SHP77 treated with DMSO at 0.1 percent for 48 hours (cell line): Measurements from ENCODE around the gene IFNW1.

Source experiments
- DNase-seq: peaks from one replicate; lab custom pipeline; 2025; lab: John Stamatoyannopoulos, UW

The IFNW1 gene

DNA sequence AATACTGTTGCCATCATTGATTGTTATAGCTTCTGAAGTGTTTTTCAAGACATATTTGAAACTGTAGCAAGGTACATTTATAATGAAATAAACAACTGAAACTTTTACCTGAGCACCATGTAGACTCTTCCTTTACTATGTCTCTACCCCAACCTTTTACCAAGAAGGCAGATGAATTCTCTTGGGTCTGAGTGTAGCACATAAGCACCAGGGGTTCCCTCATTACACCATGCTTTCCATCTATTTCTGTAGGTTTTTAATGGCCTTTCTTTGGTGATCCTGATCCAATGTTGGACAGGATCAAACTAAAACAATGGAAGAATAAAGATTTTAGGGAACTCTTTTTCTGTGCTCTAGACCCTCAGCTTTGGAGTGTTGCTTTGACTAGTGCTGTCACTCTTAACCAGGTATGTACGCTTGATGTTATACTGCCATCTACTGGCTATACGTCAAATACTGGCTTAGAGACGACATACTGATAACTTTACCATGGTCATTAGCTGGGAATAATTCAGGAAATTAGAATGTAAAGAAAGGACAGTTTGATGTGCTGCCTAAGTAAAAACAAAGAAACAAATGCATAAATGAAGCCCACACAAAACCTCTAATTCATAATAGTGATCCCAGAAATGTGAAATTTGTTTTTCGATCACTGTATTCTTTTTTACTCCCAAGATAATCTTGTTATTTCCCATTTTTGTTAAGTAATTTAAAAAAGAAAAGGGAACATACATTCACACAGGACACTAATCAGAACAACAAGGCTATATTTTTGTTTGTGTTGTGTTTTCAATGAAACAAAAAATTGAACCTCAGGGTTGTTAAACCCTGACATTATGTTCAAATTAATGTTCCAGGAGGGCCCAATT, 30.7 kb downstream of the IFNW1 start:
- DNase-seq, result peak; percentile 1

GRCh38 chr9:21104787-21105186, 36.8 kb downstream of the IFNW1 start:
- DNase-seq, result no peak

GRCh38 chr9:21102305-21102704, 39.3 kb downstream of the IFNW1 start:
- DNase-seq, result no peak

DNA sequence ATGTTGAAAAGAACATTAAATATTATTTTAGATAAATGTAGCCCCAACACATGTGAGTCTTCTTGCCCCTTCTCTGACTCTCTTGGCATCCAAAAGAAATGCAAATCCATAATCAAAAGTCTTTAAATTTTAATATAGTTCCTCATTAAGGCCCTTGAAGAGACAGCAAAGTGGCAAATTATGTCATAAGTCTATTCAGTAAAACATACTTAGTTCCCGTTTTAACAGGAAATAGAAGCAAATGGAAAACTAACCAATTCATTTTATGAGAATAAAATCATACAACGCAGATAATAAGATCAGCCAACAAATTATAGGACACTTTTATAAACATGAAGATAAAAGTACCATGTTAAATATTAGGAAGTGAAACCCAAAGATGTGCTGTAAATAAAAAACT, 43.8 kb downstream of the IFNW1 start:
- no peak for DNase-seq

DNA sequence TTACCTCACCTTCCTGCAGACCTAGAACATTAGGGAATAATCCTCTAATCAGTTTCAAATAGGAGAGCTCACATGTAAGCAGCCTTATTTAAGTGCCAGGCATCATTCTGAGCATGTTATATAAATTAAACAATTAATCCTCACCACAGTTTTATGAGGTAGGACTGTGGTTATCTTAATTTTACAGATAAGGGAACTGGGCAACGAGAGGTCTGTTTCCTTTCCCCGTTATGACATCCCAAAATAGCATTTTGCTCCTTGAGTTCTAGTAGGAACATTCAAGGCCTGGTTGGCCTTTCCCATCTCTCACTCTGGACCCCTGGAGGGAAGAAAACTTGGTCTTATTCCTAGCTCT, 44.8 kb downstream of the IFNW1 start:
- DNase-seq, result no peak

- no peak for DNase-seq
Observed at GRCh38 chr9:21096172-21096900, 45.3 kb downstream of the IFNW1 start.

DNA sequence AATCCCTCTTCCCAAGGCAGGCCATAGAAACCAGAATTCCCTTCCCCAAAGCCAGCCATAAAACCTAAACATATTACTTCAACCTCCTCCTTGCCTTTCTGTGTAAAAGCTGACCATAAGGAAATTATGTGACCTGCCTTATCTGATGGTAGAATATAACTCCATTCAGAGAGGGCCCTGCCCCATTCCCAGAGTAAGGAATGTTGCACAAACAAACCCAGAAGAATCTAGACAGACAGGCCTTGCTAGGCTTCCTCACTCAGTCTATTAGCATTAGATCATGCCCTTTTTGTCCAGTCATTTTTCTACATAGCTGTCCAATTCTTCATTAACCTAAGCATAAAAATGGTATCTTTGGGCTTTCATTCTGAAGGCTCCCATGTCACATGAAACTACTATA, 46.1 kb downstream of the IFNW1 start:
- no peak for DNase-seq
